Cardiac muscle cell (in vitro differentiated cells and primary cell): Measurements from ENCODE around the gene KDR. TPM values are rescaled to one million over a fixed set of nuclear protein-coding genes. Genes with fewer than 3 reads are reported as not detected.
A peak's percentile ranks its signal among the peaks of the same experiment; 100 is the strongest.

Source experiments
- DNase-seq, 2 donors: peaks; one replicate each; pipeline versions ENCODE4 v3.0.0 to v3.0.0-alpha.2; 2010 to 2017; ENCODE audit warnings: low read depth in 1 of 2, low spot score in 1 of 2
- H3K27ac ChIP-seq: fragments of 200-600 bp; sonication (generic); 2 replicates; pipeline ENCODE4 v1.5.1; 2016
- H3K27me3 ChIP-seq: fragments of 200-600 bp; sonication (generic); 2 replicates; pipeline ENCODE4 v1.6.0; 2016; ENCODE audit warnings: control low read depth
- H3K36me3 ChIP-seq: fragments of 200-600 bp; sonication (generic); 2 replicates; pipeline ENCODE4 v1.5.1; 2016; ENCODE audit warnings: control low read depth
- H3K4me1 ChIP-seq: fragments of 200-600 bp; sonication (generic); 2 replicates; pipeline ENCODE4 v1.8.1; 2017; ENCODE audit warnings: low read depth, mild to moderate bottlenecking, mixed run types
- H3K4me3 ChIP-seq: fragments of 200-600 bp; sonication (generic); 2 replicates; pipeline ENCODE4 v1.5.1; 2016; ENCODE audit warnings: mild to moderate bottlenecking
- H3K9me3 ChIP-seq: fragments of 200-600 bp; sonication (generic); 2 replicates; pipeline ENCODE4 v1.5.1; 2017; ENCODE audit warnings: low read depth, mild to moderate bottlenecking, control low read depth
- polyA plus RNA-seq: library from polyadenylated mRNA; unstranded; fragments of >200 nt; fragmentation: Nextera tagmentation; extraction: Ambion mirVana; gene quantifications from 2 replicates; pipeline ENCODE4 v1.2.1, GENCODE V29; 2016
- total RNA-seq: library from RNA; depleted of rRNA; stranded (reverse); fragments of >200 nt; gene quantifications from 2 replicates; pipeline ENCODE4 v1.2.3, GENCODE V29; 2016
- TF ChIP-seq, protein P1 (sequence below): IDR thresholded peaks from 2 replicates; pipeline ENCODE4 v1.5.1; 2012; ENCODE audit warnings: low read depth, mild to moderate bottlenecking, low read length

Gene KDR
- total and polyA plus RNA-seq, 2 experiments from 2014 or later: 55.6 to 67.8 TPM

DNA sequence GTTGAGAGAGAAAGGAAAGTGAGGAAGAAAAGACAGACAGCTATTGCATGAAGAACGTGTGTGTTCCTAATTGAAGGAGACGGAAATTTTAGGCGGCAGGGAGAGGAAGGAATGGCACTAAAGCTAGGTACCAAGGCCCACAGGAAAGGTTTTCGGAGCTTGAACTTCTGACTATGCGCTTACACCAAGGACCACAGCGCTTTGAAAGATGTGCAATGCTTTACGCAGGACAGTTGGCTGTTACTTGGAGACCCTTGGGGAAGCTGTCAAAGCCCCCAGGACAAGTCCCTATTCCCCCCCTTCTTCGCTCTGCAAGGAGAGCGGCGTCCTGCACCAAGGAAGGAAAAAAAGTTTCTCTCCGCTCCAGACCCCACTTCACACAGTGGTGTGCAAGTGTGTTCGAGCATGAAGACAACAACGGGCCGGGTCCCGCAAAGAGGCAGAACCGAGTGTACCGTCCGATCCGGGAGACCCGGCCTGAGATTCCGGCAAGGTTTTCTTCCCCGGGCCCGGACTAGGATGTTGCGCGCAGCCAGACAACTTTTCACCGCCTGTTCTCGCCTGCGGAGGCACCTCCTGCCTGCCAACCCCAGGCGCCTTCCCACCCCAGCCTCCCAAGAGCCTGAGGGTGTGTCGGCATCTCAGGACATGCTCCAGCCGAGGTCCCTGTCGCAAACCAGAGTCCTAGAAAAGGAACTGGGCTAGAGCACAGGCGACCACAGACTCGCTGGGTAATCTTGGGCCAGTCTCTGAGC, 896 bp downstream of the KDR start:
- Histone ChIP-seq H3K27ac (no peak overlapping the region), H3K36me3 (peaks cover 3% of the 10 kb centered on the region), H3K4me3 (peak overlapping the region; percentile 85), H3K9me3 (no peaks in the 10 kb centered on the region), H3K4me1 (peaks cover 22% of the 10 kb centered on the region), H3K27me3 (peaks cover 6% of the 10 kb centered on the region)
- peak; percentile 56 to 58 for DNase-seq
- TF ChIP-seq, protein P1, sequence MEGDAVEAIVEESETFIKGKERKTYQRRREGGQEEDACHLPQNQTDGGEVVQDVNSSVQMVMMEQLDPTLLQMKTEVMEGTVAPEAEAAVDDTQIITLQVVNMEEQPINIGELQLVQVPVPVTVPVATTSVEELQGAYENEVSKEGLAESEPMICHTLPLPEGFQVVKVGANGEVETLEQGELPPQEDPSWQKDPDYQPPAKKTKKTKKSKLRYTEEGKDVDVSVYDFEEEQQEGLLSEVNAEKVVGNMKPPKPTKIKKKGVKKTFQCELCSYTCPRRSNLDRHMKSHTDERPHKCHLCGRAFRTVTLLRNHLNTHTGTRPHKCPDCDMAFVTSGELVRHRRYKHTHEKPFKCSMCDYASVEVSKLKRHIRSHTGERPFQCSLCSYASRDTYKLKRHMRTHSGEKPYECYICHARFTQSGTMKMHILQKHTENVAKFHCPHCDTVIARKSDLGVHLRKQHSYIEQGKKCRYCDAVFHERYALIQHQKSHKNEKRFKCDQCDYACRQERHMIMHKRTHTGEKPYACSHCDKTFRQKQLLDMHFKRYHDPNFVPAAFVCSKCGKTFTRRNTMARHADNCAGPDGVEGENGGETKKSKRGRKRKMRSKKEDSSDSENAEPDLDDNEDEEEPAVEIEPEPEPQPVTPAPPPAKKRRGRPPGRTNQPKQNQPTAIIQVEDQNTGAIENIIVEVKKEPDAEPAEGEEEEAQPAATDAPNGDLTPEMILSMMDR: no peak

- peak in 1 of 2 donors; percentile 17 for DNase-seq
- TF ChIP-seq, protein P1: no peak
- peaks cover 3% of the 10 kb centered on the region for H3K36me3 ChIP-seq
- no peak overlapping the region for H3K27ac ChIP-seq
- peak overlapping the region; percentile 85 for H3K4me3 ChIP-seq
- peaks cover 6% of the 10 kb centered on the region for H3K27me3 ChIP-seq
- H3K4me1 ChIP-seq: peaks cover 22% of the 10 kb centered on the region
- H3K9me3 ChIP-seq: no peaks in the 10 kb centered on the region
Measured at GRCh38 chr4:55123791-55124190, 1.6 kb downstream of the KDR start.

GRCh38 chr4:55122235-55122634, 3.2 kb downstream of the KDR start:
- H3K27ac ChIP-seq: no peak overlapping the region
- TF ChIP-seq, protein P1: no peak
- peaks cover 22% of the 10 kb centered on the region for H3K4me1 ChIP-seq
- DNase-seq: no peak
- no peaks in the 10 kb centered on the region for H3K9me3 ChIP-seq
- H3K4me3 ChIP-seq: peak overlapping the region; percentile 85
- H3K36me3 ChIP-seq: peaks cover 3% of the 10 kb centered on the region
- peaks cover 6% of the 10 kb centered on the region for H3K27me3 ChIP-seq

GRCh38 chr4:55121246-55121645, 4.1 kb downstream of the KDR start:
- TF ChIP-seq, protein P1: no peak
- Histone ChIP-seq H3K27ac (no peak overlapping the region), H3K4me3 (no peak overlapping the region), H3K36me3 (peaks cover 3% of the 10 kb centered on the region), H3K4me1 (peaks cover 22% of the 10 kb centered on the region), H3K9me3 (no peaks in the 10 kb centered on the region), H3K27me3 (peaks cover 3% of the 10 kb centered on the region)
- peak in 1 of 2 donors; percentile 29 for DNase-seq

DNA sequence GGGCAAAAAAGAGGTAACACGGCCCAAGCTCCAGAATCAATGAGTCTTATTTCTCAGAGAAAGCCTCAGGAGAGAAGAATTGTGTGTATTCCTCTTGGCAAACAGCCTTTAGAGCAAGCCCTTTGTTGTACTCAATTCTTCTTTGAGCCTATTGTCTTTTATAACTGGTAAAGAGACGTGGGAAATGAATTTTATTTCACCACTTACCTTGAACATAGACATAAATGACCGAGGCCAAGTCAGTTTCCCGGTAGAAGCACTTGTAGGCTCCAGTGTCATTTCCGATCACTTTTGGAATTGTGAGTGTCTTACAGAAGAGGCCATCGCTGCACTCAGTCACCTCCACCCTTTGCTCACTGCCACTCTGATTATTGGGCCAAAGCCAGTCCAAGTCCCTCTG, 7.0 kb downstream of the KDR start:
- Histone ChIP-seq H3K4me1 (peaks cover 14% of the 10 kb centered on the region), H3K27me3 (no peaks in the 10 kb centered on the region), H3K27ac (no peak overlapping the region), H3K4me3 (no peak overlapping the region), H3K9me3 (no peaks in the 10 kb centered on the region), H3K36me3 (peaks cover 27% of the 10 kb centered on the region)
- TF ChIP-seq, protein P1: no peak
- no peak for DNase-seq
